ENCODE results near the gene CYP1B1. TPM values are rescaled to one million over a fixed set of nuclear protein-coding genes. Genes with fewer than 3 reads are reported as not detected.

Gene CYP1B1
- total RNA-seq (2022; extraction: Qiagen RNA extraction): 3.6 to 4.6 TPM (median 4.5 TPM) in 5 replicates

GRCh38 chr2:38075507-38076151 lies at the start of gene CYP1B1:
Gene CYP1B1, minus strand, starts transcription at chr2:38076151. Its CDS starts 763 bp downstream, at chr2:38075388.

Other genes with a start within 250 kb of the CYP1B1 start
- 4.2 to 5.5 TPM (median 4.5 TPM) in 5 replicates for gene RMDN2, start 150.9 kb downstream of the CYP1B1 start, total RNA-seq (2022; extraction: Qiagen RNA extraction)

Data from A549 treated with AZD2906 at 1 μM for 4 hours (cell line).